Measurements from ENCODE around the gene FBXO5.
"Not testable (repeated sequence)": the region's sequence is repeated elsewhere in the genome, so short reads cannot be mapped to it uniquely, and the experiment has no call there.

Gene FBXO5

DNA sequence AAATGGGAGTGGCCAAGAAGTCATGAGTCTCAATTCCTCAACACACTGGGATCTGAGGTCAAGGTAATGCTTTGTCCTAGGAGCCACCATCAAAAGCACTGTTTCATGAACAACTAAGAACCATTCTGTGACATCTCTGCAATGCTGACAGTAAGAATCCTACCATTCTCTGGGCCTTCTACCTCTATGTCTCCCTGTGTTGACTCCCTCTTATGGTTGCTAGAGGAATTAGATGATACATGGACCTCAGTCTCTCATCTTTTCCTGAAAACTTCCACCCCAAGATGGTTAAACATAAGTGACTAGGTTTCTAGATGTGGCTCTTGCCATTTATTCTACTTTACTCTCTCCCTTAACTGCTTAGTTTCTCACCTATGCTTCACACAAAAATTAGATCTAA, 10.6 kb upstream of the FBXO5 start:
- in situ Hi-C loops (cut with HindIII; ENCODE audit: low sequenced_read_pairs), result no loop called here

DNA sequence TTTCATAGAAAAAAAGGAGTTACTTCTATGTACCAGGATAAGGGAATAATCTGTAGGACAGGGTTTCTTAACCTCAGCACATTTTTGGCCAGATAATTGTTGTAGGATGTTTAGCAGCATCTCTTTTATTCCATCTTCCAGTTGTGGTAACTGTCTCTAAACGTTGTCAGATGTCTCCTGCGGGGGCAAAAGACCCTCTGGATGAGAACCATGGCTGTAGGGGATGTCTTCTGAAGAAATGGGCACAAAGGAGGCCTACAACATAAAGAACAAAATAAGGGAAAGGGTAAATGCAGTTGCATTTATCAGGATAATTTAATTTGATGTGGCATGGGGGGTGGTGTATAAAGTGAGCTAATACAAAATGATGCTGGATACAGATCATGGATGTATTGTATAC, 4.1 kb upstream of the FBXO5 start:
- in situ Hi-C loops (cut with HindIII; ENCODE audit: low sequenced_read_pairs), result no loop called here

GRCh38 chr6:152985300-152985699, 2.5 kb upstream of the FBXO5 start:
- in situ Hi-C loops (cut with HindIII; ENCODE audit: low sequenced_read_pairs), result not testable (repeated sequence)

DNA sequence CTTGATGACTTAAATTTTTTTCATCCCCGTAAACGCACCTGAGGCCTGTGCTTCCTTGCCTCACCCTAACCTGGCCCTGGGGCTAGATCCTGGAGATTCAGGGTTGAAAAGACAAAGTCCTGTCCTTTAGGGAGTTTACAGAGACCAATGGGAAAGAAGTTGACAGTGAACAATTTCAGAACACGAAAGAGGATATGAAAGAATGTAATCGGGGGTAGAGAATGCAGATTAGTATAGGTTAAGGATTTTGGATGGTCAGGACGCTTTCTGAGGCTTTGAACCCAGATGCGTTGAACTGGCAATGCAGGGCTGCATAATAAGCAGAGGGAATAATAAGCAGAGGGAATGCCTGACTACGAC, 1.7 kb upstream of the FBXO5 start:
- in situ Hi-C loops (cut with HindIII; ENCODE audit: low sequenced_read_pairs), result no loop called here

DNA sequence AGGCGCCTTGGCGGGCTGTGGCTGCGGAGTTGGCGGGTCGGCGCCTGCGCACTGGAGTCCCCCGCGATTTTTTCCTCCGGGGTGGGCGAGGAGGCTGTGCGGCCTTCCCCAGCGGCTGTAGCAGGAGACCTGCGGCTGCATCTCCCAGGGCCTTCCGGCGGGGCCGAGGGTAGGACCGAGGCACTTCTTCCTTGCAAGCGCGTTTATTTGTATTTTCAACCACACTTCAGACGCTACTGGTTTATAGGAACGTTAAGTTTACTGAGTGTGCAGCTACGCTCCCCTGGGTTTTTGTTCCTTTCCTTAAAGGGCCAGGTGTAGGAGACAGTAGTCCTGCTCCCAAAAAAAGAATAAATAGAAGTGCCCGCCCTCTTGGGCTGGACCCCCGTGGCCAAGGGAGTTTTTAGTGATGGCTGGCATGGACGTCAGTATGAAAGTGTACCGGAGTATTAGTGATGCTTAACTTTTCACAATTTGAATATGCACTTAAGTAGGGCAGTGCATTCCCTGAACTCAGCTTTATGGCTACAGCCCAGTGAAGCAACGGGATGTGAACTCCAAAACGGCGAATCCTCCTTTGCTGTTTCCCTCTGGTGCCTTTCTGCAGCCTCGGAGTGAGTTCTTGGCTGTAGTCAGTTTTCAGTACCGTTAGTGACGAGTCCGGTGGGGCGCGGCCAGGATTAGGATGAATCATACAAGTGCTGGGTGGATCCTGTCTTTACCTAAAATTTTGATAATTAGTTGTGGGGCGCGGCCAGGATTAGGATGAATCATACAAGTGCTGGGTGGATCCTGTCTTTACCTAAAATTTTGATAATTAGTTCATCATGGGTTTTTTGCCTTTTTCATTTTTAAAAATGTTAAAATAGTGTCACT, 1.0 kb upstream of the FBXO5 start:
- in situ Hi-C loops (cut with HindIII; ENCODE audit: low sequenced_read_pairs), result no loop called here

GRCh38 chr6:152981989-152982903, 595 bp downstream of the FBXO5 start:
- in situ Hi-C loops (cut with HindIII; ENCODE audit: low sequenced_read_pairs), result no loop called here

- in situ Hi-C loops (cut with HindIII; ENCODE audit: low sequenced_read_pairs), result no loop called here
These were observed 1.6 kb downstream of the FBXO5 start for GRCh38 chr6:152981219-152981618.

- in situ Hi-C loops (cut with HindIII; ENCODE audit: low sequenced_read_pairs), result no loop called here
These were observed 2.2 kb downstream of the FBXO5 start for GRCh38 chr6:152980656-152981055.

DNA sequence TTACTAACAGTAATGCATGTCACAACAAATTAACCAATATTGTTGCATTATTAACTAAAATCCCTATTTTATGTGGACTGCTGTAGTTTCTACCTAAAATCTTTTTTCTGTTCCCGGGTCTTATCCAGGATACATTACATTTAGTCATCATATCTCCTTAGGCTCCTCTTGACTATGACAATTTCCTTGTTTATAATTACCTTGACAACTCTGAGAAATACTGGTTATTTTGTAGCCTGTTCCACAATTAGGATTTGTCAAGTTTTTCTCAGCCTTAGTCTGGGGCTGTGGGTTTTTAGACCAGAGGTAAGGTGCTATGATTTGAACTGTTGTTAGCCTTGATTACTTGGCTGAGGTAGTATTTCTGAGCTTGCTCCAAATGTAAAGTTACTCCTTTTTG, 3.7 kb downstream of the FBXO5 start:
- in situ Hi-C loops (cut with HindIII; ENCODE audit: low sequenced_read_pairs), result no loop called here

- in situ Hi-C loops (cut with HindIII; ENCODE audit: low sequenced_read_pairs), result no loop called here
These were observed 4.8 kb downstream of the FBXO5 start for GRCh38 chr6:152978058-152978457.

DNA sequence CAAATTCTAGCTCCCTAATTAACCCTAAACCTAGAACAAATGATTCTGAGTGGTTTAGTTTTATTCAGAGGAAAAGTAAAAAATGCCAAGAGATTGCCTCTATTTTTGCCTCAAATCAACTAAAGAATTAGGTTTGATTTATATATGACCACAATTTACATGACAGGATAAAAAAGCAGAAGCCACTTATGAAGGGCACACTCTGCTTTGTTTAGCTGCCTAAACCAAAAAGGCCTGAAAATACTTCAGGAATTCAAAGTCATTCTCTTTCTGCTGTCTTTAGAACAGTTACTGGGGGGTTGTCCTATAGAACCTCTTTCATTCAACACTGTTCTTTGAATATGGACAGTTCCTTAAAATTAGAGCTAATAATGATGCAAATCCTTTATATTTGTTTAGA, 5.3 kb downstream of the FBXO5 start:
- in situ Hi-C loops (cut with HindIII; ENCODE audit: low sequenced_read_pairs), result no loop called here

DNA sequence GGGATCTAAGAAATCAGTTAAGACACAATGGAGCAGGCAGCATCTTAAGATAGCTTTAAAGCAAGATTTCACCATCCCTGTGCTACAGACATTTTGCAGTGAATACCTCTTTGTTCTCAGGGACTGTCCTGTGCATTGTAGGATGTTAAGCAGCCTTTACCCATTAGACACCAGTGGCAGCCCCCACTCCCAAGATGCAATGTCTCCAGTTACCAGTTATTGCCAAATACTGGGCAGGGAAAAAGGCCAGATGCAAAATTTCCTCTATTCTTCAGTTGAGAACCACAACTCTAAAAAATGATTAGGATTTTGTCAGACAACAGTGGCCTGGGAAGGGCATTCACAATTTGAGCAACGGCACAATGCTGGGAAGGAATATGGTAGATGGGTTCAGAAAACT, 6.1 kb downstream of the FBXO5 start:
- in situ Hi-C loops (cut with HindIII; ENCODE audit: low sequenced_read_pairs), result no loop called here

- in situ Hi-C loops (cut with HindIII; ENCODE audit: low sequenced_read_pairs), result no loop called here
These were observed 7.5 kb downstream of the FBXO5 start for GRCh38 chr6:152975204-152975915.

GRCh38 chr6:152973916-152974315, 8.9 kb downstream of the FBXO5 start:
- in situ Hi-C loops (cut with HindIII; ENCODE audit: low sequenced_read_pairs), result no loop called here

DNA sequence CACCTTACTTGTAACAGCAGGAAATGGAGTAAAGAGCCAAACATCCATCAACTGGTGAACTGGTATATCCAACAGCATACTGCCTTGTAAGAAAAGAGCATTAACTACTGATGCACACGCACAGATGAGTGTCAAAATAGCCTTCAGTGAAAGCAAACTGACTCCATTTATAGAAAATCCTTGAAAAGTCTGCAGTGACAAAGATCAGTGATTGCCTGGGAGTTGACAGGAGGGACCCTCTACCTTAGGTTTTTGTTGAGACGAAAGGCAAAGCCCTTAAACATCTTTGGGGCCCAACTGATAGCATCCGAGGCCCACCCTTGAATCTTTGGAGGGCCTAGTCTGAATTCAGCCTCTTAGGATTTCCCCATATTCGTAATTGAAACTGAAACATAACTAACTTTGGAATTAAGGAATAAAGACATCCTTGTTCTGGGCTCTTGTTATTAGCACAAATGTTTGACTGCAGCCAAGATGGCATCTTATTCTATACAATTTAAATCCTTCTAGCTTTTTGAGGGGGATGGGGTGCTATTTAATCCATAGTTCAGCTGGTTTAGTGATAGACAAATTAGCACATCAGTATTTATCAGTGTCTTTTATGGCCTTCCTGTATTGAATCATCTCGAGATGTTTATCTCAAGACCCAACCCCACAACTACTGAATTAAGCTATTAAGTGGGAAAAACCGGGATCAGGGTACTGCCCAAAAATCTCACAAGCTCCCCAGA, 13.0 kb downstream of the FBXO5 start:
- in situ Hi-C loops (cut with HindIII; ENCODE audit: low sequenced_read_pairs), result no loop called here

DNA sequence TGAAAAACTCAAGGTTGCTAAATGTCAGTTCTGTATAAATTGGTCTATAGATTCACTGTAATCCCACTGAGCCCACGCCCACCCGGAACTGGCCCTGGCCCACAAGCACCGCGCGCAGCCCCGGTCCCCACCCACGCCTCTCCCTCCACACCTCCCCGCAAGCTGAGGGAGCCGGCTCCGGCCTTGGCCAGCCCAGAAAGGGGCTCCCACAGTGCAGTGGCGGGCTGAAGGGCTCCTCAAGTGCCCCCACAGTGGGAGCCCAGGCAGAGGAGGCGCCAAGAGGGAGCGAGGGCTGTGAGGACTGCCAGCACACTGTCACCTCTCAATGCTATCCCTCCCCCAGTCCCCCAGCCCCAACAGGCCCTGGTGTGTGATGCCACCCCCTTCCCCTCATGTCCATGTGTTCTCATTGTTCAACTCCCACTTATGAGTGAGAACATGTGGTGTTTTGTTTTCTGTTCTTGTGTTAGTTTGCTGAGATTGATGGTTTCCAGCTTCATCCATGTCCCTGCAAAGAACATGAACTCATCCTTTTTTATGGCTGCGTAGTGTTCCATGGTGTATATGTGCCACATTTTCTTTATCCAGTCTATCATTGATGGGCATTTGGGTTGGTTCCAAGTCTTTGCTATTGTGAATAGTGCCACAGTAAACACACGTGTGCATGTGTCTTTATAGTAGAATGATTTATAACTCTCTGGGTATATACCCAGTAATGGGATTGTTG, 16.5 kb downstream of the FBXO5 start:
- in situ Hi-C loops (cut with HindIII; ENCODE audit: low sequenced_read_pairs), result not testable (repeated sequence)

- in situ Hi-C loops (cut with HindIII; ENCODE audit: low sequenced_read_pairs), result no loop called here
These were observed 23.5 kb downstream of the FBXO5 start for GRCh38 chr6:152959333-152959732.

GRCh38 chr6:152957796-152958195, 25.0 kb downstream of the FBXO5 start:
- in situ Hi-C loops (cut with HindIII; ENCODE audit: low sequenced_read_pairs), result no loop called here

GRCh38 chr6:152954443-152954842, 28.4 kb downstream of the FBXO5 start:
- in situ Hi-C loops (cut with HindIII; ENCODE audit: low sequenced_read_pairs), result no loop called here
